H1 (cell line): ENCODE measurements around the gene SSNA1. TPM values are rescaled to one million over a fixed set of nuclear protein-coding genes. Genes with fewer than 3 reads are reported as not detected.

Source experiments
- CBX8 ChIP-seq: fragments of 300-800, 300-1000 bp; sonication (generic); IDR thresholded peaks from 2 replicates; pipeline ENCODE4 v1.7.1; 2016; ENCODE audit warnings: low read depth, low read length, borderline replicate concordance
- FOSL1 ChIP-seq: IDR thresholded peaks from 2 replicates; pipeline ENCODE4 v1.6.1; 2011; ENCODE audit warnings: mild to moderate bottlenecking, low read depth, low read length, moderate library complexity; ENCODE audit not compliant: insufficient read depth
- MAFK ChIP-seq: IDR thresholded peaks from 2 replicates; pipeline ENCODE4 v1.6.1; 2012; ENCODE audit warnings: low read depth, mild to moderate bottlenecking, improper control_type of control experiment, low read length
- RFX5 ChIP-seq: IDR thresholded peaks from 2 replicates; pipeline ENCODE4 v1.6.1; 2011; ENCODE audit warnings: low read depth, low read length, improper control_type of control experiment, borderline replicate concordance
- TAF1 ChIP-seq: IDR thresholded peaks from 2 replicates; pipeline ENCODE4 v1.6.1; 2011; ENCODE audit warnings: mild to moderate bottlenecking, low read depth, low read length
- polyA plus RNA-seq, 7 experiments: library from polyadenylated mRNA; depleted of rRNA in 3 of 7; stranded (reverse) in 5 of 7; unstranded in 2 of 7; fragments of >200 nt in 5 of 7; fragments of 200-250 nt in 2 of 7; gene quantifications; 1 replicate in 5 of 7; 2 replicates in 1 of 7; 4 replicates in 1 of 7; pipeline versions ENCODE4 v1.2.1 to v1.2.3, GENCODE V29; 2011 to 2013; ENCODE audit warnings: missing spikeins in 2 of 7, mixed read lengths in 2 of 7
- total RNA-seq: library from RNA; stranded (reverse); fragmentation: NEBNext Ultra II Directional; extraction: Animal tissue kit (Norgen Biotek cat#: 25700); gene quantifications from 2 replicates; pipeline ENCODE4 v1.2.1, GENCODE V29; 2021

SSNA1 gene
- total and polyA plus RNA-seq, 2 of the 8 experiments (the other 6 are each of a cell fraction or from before 2014, with no cell fraction given): 87.3 to 157 TPM

GRCh38 chr9:137147793-137148160 is 40.7 kb upstream of the SSNA1 start (continued):
- no peak for TF ChIP-seq FOSL1
- no peak for TF ChIP-seq CBX8
- TF ChIP-seq RFX5: no peak
- TF ChIP-seq MAFK: no peak
- TF ChIP-seq TAF1: no peak
